ENCODE data around the gene C16orf74.

- no peak for TF ChIP-seq CTCF (IDR thresholded peaks at IDR 0.05)
- TF ChIP-seq POLR2A (IDR thresholded peaks at IDR 0.05), result no peak
These were observed 86.1 kb downstream of the C16orf74 start for GRCh38 chr16:85664580-85665372.

All from ovary (tissue), 3 donors.